HL-60 (cell line): ENCODE results near the gene PALLD.

ENCODE experiments used
- POLR2AphosphoS5 ChIP-seq: IDR thresholded peaks from 2 replicates; pipeline ENCODE4 v1.6.1; 2012; ENCODE audit warnings: low read depth
- TF ChIP-seq, protein P1 (sequence below): IDR thresholded peaks from one replicate; pipeline ENCODE4 v1.5.1; 2011; ENCODE audit warnings: low read length, control low read depth, inconsistent platforms; ENCODE audit not compliant: insufficient read depth

DNA sequence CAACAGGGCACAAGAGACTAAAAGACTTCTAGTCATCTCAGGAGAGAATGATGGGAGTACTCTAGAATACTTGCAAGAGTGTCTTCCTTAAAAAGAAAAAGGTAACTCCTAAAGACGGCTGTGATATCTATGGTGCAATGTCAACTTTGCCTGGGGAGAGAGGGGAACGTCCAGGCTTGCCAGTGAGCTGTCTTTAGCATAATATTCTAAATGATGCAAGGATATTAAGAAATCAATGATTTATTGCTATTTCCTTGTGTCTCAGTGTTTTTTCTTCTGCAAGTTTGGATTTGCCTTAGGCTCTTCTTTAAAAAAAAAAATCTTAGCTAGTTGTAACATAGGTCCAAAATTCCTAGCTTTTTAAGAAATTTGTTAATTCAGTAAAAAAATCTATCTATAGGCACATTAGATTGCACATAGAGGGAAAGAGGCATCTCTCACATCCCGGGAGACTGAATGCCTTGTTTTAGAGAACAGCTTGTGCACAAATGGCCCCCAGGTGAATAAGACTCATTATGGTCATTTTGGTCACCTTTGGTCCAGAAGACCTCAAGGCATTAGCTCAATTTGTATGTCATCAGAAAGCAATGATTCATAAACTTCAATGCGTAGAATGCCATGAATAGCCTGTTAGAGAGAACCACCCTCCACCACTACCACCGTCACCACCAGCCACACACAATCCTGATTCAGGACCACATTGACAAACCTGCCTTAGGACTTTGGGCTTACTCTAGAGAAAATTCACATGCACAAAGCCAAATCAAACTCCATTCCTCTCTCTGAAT is 104.1 kb downstream of the PALLD start:
- TF ChIP-seq, protein P1, sequence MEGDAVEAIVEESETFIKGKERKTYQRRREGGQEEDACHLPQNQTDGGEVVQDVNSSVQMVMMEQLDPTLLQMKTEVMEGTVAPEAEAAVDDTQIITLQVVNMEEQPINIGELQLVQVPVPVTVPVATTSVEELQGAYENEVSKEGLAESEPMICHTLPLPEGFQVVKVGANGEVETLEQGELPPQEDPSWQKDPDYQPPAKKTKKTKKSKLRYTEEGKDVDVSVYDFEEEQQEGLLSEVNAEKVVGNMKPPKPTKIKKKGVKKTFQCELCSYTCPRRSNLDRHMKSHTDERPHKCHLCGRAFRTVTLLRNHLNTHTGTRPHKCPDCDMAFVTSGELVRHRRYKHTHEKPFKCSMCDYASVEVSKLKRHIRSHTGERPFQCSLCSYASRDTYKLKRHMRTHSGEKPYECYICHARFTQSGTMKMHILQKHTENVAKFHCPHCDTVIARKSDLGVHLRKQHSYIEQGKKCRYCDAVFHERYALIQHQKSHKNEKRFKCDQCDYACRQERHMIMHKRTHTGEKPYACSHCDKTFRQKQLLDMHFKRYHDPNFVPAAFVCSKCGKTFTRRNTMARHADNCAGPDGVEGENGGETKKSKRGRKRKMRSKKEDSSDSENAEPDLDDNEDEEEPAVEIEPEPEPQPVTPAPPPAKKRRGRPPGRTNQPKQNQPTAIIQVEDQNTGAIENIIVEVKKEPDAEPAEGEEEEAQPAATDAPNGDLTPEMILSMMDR: no peak
- TF ChIP-seq POLR2AphosphoS5: no peak
